PC-9 (cell line): ENCODE results near the gene TMEM63B. TPM values are rescaled to one million over a fixed set of nuclear protein-coding genes. Genes with fewer than 3 reads are reported as not detected.

Experiments used
- BruUV-seq: library from RNA; stranded (reverse); fragments of 400-500 nt; replicated peaks from 2 replicates; lab custom pipeline; 2021; lab: Mats Ljungman, UMichigan
- CTCF ChIA-PET: fragments of 300-600 bp; sonication (Branson Sonifier 250); formaldehyde crosslinking; loops from one replicate; lab custom pipeline; 2022; ENCODE audit warnings: antibody characterized with exemption; lab: Charles Lee
- POLR2A ChIA-PET: fragments of 300-600 bp; sonication (Branson Sonifier 250); formaldehyde crosslinking; loops from one replicate; lab custom pipeline; 2022; ENCODE audit warnings: antibody characterized with exemption; ENCODE audit not compliant: unreplicated experiment; lab: Charles Lee
- DNase-seq, 2 experiments: peaks; one replicate each; pipeline versions ENCODE4 v3.0.0 to v3.0.0-alpha.2; 2015 to 2022; ENCODE audit warnings: mixed read lengths in 1 of 2
- H2AFZ ChIP-seq: fragments of 200-600 bp; sonication (generic); 2 replicates; pipeline ENCODE4 v1.8.1; 2017; ENCODE audit warnings: antibody characterized with exemption
- H3F3A ChIP-seq: fragments of 200-600 bp; sonication (generic); 2 replicates; pipeline ENCODE4 v1.8.1; 2017; ENCODE audit warnings: antibody characterized with exemption, mild to moderate bottlenecking, low read depth; ENCODE audit not compliant: insufficient read depth
- H3K27ac ChIP-seq: fragments of 200-600 bp; sonication (generic); 2 replicates; pipeline ENCODE4 v1.6.1; 2016; ENCODE audit warnings: mixed run types
- H3K27me3 ChIP-seq: fragments of 200-600 bp; sonication (generic); 2 replicates; pipeline ENCODE4 v1.6.1; 2016; ENCODE audit warnings: low read depth, mixed run types; ENCODE audit not compliant: insufficient read depth
- H3K36me3 ChIP-seq: fragments of 200-600 bp; sonication (generic); 2 replicates; pipeline ENCODE4 v1.6.1; 2016; ENCODE audit warnings: low read depth, mixed run types
- H3K4me1 ChIP-seq: fragments of 200-600 bp; sonication (generic); replicated peaks from 2 replicates; pipeline ENCODE4 v1.6.1; 2016; ENCODE audit warnings: mixed run types; ENCODE audit not compliant: insufficient read depth
- H3K4me2 ChIP-seq: fragments of 200-600 bp; sonication (generic); 2 replicates; pipeline ENCODE4 v1.6.1; 2017; ENCODE audit warnings: mixed run types
- H3K4me3 ChIP-seq: fragments of 200-600 bp; sonication (generic); 2 replicates; pipeline ENCODE4 v1.6.1; 2016; ENCODE audit warnings: mixed run types
- H3K79me2 ChIP-seq: fragments of 200-600 bp; sonication (generic); 2 replicates; pipeline ENCODE4 v1.6.1; 2017; ENCODE audit warnings: low read depth, mixed run types
- H3K9me2 ChIP-seq: fragments of 200-600 bp; sonication (generic); 2 replicates; pipeline ENCODE4 v1.8.1; 2017; ENCODE audit warnings: mild to moderate bottlenecking; ENCODE audit not compliant: insufficient read depth
- H3K9me3 ChIP-seq: fragments of 200-600 bp; sonication (generic); 2 replicates; pipeline ENCODE4 v1.8.1; 2016; ENCODE audit warnings: low read depth; ENCODE audit not compliant: insufficient read depth
- H4K20me1 ChIP-seq: fragments of 200-600 bp; sonication (generic); 2 replicates; pipeline ENCODE4 v1.8.1; 2017; ENCODE audit not compliant: insufficient read depth
- CTCF ChIP-seq: fragments of 200-600 bp; sonication (generic); conservative IDR thresholded peaks from 2 replicates; pipeline ENCODE4 v1.6.1; 2017; ENCODE audit warnings: mixed run types, antibody characterized with exemption, mild to moderate bottlenecking, moderate library complexity
- EZH2 ChIP-seq: fragments of 200-600 bp; sonication (generic); IDR thresholded peaks from 2 replicates; pipeline ENCODE4 v1.8.0; 2017; ENCODE audit warnings: antibody characterized with exemption, low read depth
- intact Hi-C: fragments of 100-400 bp; cut with micrococcal nuclease; formaldehyde crosslinking; loops from one replicate; pipeline ENCODE4 v1.10.0; 2022; ENCODE audit not compliant: unreplicated experiment
- total RNA-seq: library from RNA; stranded (reverse); gene quantifications from 2 replicates; pipeline ENCODE4 v1.2.3, GENCODE V29; 2021

Gene TMEM63B
- total RNA-seq, 1 experiment from 2014 or later, result 38.5 TPM

- POLR2A ChIA-PET, result interaction anchor here (0.5 to 0.7 kb wide), 3 partner anchors 11 to 129 kb away, joined by 3 to 15 read pairs (median 4); partner anchors contain the start of gene SLC35B2
- Histone ChIP-seq H3K27ac (no peak overlapping the region), H3K4me3 (peak overlapping the region; percentile 94), H2AFZ (peak overlapping the region; percentile 97), H3K27me3 (no peaks in the 10 kb centered on the region), H3K36me3 (0 out of 2 replicates have a peak, but pooled peaks cover 9% of the 10 kb centered on the region), H3K9me3 (no peaks in the 10 kb centered on the region), H4K20me1 (peaks cover 32% of the 10 kb centered on the region), H3K79me2 (peaks cover 57% of the 10 kb centered on the region), H3K4me1 (peaks cover 36% of the 10 kb centered on the region), H3K9me2 (no peaks in the 10 kb centered on the region), H3K4me2 (peak overlapping the region; percentile 85), H3F3A (peaks cover 15% of the 10 kb centered on the region; the same call in 1 of the 2 replicates)
- intact Hi-C loops, result no loop called here
- TSS peak; percentile 32 for BruUV-seq
- TF ChIP-seq EZH2, result no peak
- TF ChIP-seq CTCF, result no peak
- peak in 1 of 2 experiments; percentile 39 for DNase-seq
- CTCF ChIA-PET, result interaction anchor here (0.6 kb wide), 1 partner anchor 129 kb away, joined by 4 read pairs; no protein-coding TSS in a partner anchor
Measured at GRCh38 chr6:44128020-44128917, 915 bp downstream of the TMEM63B start.

GRCh38 chr6:44129841-44130322 lies 2.5 kb downstream of the TMEM63B start:
- CTCF ChIA-PET, result interaction anchor here (0.6 kb wide), 1 partner anchor 94 kb away, joined by 4 read pairs; no protein-coding TSS in a partner anchor
- peaks cover 19% of the 10 kb centered on the region for H3K4me1 ChIP-seq

More at GRCh38 chr6:44129841-44130322, 2.5 kb downstream of the TMEM63B start:
- no peaks in the 10 kb centered on the region for H3K27me3 ChIP-seq
- H3K9me2 ChIP-seq, result no peaks in the 10 kb centered on the region
- no peak overlapping the region for H3K4me2 ChIP-seq
- TF ChIP-seq EZH2 (no peak), CTCF (no peak)
- H3K9me3 ChIP-seq, result no peaks in the 10 kb centered on the region
- no TSS peak for BruUV-seq
- 0 out of 2 replicates have a peak, but pooled peaks cover under 1% of the 10 kb centered on the region for H3K36me3 ChIP-seq
- H3F3A ChIP-seq, result peaks cover 11% of the 10 kb centered on the region; the same call in 1 of the 2 replicates
- H3K4me3 ChIP-seq, result no peak overlapping the region
- peaks cover 17% of the 10 kb centered on the region for H4K20me1 ChIP-seq
- DNase-seq, result no peak
- intact Hi-C loops, result no loop called here
- H3K27ac ChIP-seq, result no peak overlapping the region
- POLR2A ChIA-PET, result no interaction called here
- H2AFZ ChIP-seq, result no peak overlapping the region
- peaks cover 40% of the 10 kb centered on the region for H3K79me2 ChIP-seq
